Endometrium (tissue), 2 donors: ENCODE data around the gene GALNT11.
"Not testable (repeated sequence)": the region's sequence is repeated elsewhere in the genome, so short reads cannot be mapped to it uniquely, and the experiment has no call there.

Experiments
- FAIRE-seq: peaks from 2 replicates; lab custom pipeline; 2012; peaks lifted over from hg19 to GRCh38; lab: Jason Lieb, UNC
- donor health status: control.
- donor health status: control.

GALNT11 gene

DNA sequence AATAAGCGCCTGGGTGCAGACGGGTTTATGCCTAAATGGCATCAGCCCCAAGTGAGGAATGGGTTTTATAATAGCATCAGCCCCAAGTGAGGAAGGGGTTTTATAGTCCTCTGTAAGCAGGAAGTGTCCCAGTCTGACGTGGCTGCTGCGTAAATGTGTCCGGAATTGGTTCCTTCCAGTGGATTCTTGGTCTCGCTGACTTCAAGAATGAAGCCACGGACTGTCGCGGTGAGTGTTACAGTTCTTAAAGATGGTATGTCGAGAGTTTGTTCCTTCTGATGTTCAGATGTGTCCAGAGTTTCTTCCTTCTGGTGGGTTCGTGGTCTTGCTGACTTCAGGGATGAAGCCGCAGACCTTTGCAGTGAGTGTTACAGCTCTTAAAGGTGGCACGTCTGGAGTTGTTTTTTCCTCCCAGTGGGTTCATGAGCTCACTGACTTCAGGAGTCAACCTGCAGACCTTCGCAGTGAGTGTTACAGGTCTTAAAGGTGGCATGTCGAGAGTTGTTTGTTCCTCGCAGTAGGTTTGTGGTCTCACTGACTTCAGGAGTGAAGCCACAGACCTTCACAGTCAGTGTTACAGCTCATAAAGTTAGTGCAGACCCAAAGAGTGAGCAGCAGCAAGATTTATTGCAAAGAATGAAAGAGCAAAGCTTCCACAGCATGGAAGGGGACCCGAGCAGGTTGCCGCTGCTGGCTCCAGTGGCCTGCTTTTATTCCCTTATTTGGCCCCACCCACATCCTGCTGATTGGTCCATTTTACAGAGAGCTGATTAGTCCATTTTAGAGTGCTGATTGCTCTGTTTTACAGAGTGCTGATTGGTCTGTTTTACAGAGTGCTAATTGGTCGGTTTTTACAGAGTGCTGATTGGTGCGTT lies 2.3 kb downstream of the GALNT11 start:
- FAIRE-seq = not testable (repeated sequence)

DNA sequence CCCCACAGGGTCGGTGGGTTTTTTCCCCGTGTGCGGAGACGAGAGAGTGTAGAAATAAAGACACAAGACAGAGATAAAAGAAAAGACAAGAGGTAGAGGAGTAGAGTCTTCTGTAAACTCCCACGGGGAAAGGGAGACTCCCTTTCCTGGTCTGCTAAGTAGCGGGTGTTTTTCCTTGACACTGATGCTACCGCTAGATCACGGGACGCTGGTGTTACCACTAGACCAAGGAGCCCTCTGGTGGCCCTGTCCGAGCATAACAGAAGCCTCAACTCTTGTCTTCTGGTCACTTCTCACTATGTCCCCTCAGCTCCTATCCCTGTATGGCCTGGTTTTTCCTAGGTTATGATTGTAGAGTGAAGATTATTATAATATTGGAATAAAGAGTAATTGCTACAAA lies 4.6 kb downstream of the GALNT11 start:
- not testable (repeated sequence) for FAIRE-seq

DNA sequence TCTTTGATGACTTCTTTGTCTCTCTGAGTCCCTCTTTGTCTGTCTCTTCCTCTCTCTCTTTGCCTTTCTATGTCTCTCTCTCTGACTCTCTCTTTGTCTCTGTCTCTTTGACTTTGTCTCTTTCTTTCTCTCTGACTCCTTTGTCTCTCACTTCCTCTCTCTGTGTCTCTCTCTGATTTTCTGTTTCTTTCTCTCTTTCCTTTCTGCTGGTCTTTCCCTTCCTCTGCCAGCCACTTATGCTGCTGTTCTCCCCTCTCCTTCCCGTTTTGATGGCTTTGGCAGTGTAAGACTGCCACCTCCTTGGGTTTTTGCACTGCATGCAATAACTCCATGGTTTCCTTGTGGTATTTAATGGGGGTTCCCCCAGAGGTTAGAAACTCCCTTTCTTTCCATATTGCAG lies 5.2 kb downstream of the GALNT11 start:
- not testable (repeated sequence) for FAIRE-seq

DNA sequence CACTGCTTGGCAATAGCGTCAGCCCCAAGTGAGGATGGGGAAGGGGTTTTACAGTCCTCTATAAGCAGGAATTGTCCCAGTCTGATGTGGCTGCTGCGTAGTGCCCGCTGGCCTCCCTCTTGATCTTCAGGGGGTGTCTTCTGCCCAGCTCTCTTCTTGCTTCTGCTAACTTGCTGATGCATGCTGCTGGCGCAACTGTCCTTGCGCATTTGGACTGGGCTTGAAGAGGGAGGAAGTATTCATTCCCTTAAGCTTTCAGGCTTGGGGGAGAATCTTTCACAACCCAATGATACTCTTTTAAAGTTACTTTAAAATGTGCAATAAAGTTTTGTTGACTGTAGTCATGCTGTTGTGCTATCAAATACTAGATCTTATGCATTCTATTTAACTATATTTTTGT lies 10.3 kb downstream of the GALNT11 start:
- FAIRE-seq = no peak

DNA sequence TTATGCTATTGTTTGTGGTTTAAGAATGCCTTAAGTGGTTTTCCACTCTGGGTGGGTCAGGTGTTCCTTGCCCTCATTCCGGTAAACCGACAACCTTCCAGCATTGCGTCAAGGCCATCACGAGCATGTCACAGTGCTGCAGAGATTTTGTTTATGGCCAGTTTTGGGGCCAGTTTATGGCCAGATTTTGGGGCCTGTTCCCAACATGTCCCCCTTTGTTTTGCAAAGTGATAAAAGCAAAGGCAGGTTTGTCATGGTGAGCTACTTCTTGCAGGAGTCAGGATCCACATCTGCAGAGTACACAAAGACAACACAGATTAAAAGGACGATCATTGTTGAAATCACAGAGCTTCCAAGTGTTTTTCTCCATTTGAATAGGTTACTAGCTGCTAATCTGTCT lies 12.9 kb downstream of the GALNT11 start:
- FAIRE-seq = not testable (repeated sequence)

DNA sequence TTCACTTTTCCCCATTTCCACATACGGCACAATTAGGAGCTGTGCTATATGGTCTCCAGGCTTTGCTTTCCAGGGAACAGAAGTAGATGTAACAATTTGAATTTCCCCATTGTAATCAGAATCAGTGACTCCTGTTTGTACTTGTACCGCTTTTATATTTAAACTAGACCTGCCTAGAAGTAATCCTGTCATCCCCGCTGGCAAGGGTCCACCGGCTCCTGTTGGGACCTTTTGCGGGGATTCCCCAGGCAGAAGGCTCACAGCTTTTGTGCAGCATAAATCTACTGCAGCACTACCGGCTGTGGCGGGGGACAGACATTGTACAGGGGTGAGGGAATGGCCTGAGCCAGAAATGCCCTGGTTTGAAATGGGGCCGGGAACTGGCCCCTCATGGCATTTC lies 17.6 kb downstream of the GALNT11 start:
- not testable (repeated sequence) for FAIRE-seq

DNA sequence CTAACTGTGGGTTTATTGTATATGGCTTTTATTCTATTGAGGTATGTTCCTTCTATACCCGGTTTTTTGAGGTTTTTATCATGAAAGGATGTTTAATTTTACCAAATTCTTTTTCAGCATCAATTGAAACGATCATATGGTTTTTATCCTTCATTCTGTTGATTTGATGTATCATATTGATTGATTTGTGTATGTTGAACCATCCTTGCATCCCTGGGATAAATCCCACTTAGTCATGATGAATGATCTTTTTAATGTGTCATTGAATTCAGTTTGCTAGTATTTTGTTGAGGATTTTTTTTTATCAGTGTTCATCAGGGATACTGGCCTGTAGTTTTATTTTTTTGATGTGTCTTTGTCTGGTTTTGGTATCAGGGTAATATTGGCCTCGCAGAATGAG lies 19.4 kb downstream of the GALNT11 start:
- FAIRE-seq = not testable (repeated sequence)

DNA sequence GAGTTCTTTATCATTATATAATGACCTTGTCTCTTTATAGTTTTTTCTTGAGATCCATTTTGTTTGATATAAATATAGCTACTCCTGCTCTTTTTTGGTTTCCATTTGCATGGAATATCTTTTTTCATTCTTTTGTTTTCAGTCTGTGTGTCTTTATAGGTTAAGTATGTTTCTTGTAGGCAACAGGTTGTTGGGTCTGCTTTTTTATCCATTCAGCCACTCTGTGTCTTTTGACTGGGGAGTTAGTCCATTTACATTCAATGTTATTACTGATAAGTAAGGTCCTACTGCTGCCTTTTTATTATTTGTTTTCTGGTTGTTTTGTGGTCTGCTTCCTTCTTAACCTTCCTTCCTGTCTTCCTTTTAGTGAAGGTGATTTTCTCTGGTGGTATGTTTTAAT lies 21.1 kb downstream of the GALNT11 start:
- FAIRE-seq = no peak

DNA sequence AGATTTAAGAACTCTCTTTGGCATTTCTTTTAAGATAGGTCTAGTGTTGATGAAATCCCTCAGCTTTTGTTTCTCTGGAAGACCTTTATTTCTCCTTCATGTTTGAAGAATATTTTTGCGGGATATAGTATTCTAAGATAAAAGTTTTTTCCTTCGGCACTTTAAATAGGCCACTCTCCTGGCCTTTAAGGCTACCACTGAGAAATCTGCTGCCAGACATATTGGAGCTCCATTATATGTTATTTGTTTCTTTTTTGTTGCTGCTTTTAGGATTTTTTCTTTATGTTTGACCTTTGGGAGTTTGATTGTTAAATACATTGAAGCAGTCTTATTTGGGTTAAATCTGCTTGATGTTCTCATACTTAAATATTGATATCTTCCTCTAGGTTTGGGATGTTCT lies 22.6 kb downstream of the GALNT11 start:
- no peak for FAIRE-seq

DNA sequence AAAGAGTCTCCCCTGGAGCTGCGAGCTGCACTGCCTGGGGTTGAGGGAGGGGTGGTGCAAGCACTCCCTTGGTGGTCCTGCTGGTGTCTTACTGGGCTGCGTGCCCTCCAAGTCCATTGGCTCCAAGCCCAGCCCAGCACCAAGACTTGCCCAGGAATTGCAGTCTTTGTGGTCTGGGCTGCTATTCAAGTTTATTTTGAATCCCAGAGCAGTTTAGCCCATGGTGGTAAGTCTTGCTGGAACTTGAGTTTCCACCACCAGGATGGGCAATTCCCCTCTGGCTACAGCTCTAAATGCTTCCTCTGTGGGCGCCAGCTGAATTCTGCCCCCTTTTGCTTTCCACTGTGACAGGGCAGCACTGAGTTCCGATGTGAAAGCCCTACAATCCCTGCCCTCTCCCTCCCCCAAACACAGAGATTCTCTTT lies 25.1 kb downstream of the GALNT11 start:
- no peak for FAIRE-seq

DNA sequence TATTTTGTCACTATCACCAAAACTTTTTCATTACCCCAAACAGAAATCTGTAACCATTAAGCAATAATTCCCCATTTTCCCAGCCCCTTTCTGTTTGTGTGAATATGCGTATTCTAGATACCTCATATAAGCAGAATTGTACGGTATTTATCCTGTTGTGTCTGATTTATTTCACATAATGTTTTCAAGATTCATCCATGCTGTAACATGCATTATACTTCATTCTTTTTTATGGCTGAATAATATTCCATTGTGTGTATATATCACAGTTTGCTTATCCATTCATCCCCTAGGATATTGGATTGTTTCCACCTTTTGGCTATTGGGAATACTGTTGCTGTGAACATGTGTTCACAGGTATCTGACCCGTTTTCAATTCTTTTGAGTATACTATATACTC lies 26.5 kb downstream of the GALNT11 start:
- no peak for FAIRE-seq

DNA sequence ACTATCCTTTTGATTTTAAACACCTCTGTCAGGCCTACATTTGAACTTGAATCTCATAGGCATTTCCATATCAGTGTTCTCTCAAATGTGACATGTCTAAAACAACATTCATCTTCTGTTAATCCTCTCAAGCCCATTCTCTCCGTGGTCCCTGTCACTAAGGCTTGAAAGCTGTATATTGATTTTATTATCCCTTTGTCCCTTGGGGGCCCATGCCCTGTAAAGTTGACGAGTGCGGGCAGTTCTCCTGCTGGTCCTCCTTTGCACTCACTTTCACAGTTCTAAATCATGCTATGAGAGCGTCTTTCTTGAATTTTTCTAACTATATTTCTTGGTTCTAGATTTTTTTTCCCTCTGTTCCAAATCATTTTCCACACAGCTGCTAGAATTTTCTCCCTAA lies 27.3 kb downstream of the GALNT11 start:
- FAIRE-seq = no peak

DNA sequence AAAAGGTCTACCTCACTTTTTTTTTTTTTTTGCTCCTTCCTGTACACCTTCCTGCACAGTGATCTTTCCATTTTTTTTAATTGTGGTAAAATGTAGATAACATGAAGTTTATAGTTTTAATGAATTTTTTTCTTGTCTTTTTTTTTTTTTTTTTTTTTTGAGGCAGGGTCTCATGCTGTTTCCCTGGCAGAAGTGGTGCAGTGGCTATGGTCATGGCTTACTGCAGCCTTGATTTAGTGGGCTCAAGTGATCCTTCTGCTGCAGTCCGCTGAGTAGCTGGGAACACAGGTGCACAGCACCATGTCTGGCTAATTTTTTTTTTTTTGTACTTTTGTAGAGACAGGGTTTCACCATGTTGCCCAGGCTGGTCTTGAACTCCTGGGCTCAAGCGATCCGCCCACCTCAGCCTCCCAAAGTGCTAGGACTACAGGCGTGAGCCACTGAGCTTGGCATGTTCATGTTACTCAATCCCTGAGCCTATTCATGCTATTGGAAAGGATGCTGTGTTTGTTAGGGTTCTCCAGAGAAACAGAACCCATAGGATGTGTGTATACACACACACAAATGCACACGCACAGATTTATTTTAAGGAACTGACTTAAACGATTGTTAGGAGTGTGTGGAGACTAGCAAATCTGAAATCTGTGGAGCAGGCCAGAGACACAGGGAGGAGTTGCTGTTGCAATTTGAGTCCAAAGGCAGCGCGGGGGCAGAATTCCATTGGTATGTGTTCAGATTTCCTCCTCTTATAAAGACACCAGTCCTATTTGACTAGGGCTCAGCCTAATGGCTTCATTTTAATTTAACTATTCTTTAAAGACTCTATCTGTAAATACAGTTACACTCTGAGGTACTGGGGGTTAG lies 29.1 kb downstream of the GALNT11 start:
- FAIRE-seq = no peak

DNA sequence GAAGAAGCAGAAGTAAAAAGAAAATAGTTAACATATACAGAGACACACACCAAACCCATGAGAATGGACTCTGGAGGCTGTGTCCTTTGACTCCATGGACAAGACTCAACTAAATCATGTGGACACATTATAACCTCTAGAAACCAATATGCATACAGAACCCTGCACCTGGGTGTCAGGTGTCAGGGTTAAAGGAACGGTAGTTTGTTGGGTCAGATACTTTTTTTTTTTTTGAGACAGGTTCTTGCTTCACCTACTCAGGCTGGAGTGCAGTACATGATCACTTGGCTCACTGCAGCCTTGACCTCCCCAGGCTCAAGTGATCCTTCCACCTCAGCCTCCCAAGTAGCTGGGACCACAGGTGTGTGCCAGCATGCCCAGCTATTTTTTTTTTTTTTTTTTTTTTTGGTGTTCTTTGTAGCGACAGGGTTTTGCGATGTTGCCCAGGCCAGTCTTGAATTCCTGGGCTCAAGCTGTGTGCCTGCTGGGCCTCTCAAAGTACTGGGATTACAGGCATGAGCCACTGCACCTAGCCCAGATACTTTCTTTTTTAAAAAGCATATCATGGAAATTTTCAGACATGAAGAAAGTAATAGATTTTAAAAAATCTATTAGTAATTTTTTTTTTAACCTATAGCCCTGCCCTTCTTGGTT lies 31.3 kb downstream of the GALNT11 start:
- FAIRE-seq = no peak

DNA sequence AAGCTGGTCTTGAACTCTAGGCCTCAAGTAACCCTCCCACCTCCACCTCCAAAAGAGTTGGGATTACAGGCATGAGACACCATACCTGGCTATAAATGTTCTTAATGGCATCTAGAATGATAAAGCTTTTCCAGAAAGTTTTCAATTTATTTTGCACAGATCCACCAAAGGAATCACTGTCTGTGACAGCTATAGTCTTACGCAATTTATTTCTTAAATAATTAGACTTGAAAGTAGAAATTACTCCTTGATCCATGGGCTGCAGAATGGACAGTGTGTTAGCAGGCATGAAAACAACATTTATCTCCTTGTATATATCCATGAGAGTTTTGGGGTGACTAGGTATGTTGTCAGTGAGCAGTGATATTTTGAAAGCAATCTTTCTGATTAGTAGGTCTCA lies 33.8 kb downstream of the GALNT11 start:
- no peak for FAIRE-seq

DNA sequence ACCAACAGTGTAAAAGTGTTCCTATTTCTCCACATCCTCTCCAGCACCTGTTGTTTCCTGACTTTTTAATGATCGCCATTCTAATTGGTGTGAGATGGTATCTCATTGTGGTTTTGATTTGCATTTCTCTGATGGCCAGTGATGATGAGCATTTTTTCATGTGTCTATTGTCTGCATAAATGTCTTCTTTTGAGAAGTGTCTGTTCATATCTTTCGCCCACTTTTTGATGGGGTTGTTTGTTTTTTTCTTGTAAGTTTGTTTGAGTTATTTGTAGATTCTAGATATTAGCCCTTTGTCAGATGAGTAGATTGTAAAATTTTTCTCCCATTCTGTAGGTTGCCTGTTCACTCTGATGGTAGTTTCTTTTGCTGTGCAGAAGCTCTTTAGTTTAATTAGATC lies 35.6 kb downstream of the GALNT11 start:
- not testable (repeated sequence) for FAIRE-seq

DNA sequence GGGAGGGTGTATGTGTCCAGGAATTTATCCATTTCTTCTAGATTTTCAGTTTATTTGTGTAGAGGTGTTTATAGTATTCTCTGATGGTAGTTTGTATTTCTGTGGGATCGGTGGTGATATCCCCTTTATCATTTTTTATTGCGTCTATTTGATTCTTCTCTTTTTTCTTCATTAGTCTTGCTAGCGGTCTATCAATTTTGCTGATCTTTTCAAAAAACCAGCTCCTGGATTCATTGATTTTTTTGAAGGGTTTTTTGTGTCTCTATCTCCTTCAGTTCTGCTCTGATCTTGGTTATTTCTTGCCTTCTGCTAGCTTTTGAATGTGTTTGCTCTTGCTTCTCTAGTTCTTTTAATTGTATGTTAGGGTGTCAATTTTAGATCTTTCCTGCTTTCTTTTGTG lies 37.7 kb downstream of the GALNT11 start:
- not testable (repeated sequence) for FAIRE-seq

DNA sequence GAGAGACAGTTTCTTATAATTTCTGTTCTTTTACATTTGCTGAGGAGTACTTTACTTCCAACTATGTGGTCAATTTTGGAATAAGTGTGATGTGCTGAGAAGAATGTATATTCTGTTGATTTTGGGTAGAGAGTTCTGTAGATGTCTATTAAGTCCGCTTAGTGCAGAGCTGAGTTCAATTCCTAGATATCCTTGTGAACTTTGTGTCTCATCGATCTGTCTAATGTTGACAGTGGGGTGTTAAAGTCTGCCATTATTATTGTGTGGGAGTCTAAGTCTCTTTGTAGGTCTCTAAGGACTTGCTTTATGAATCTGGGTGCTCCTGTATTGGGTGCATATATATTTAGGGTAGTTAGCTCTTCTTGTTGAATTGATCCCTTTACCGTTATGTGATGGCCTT lies 38.3 kb downstream of the GALNT11 start:
- not testable (repeated sequence) for FAIRE-seq

DNA sequence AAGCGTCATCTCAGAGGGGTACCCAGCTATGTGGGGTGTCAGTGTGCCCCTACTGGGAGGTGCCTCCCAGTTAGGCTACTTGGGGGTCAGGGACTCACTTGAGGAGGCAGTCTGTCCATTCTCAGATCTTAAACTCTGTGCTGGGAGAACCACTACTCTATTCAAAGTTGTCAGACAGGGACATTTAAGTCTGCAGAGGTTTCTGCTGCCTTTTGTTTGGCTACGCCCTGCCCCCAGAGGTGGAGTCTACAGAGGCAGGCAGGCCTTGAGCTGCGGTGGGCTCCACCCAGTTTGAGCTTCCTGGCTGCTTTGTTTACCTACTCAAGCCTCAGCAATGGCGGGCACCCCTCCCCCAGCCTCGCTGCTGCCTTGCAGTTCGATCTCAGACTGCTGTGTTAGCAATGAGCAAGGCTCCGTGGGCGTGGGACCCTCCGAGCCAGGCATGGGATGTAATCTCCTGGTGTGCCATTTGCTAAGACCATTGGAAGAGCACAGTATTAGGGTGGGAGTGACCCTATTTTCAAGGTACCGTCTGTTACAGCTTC lies 40.4 kb downstream of the GALNT11 start:
- not testable (repeated sequence) for FAIRE-seq

DNA sequence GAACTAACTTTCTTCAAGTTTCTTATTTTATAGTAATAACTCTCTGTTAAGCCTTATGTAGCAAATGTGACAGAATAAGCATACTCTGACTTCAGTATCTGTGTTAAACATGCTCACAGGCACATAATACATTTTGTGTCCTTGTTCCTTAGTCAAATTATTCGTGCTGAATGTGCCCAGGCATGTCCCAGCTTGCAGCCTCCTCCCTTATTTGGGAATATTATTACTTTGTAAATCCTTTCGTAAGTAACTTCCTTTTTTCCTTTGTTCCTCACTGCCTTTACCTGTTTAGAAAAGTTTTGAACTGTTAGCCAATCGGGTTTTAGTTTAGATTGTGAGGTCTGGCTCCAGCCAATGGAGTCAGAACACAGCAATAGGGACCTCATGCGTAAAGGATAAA lies 46.9 kb downstream of the GALNT11 start:
- FAIRE-seq = no peak

DNA sequence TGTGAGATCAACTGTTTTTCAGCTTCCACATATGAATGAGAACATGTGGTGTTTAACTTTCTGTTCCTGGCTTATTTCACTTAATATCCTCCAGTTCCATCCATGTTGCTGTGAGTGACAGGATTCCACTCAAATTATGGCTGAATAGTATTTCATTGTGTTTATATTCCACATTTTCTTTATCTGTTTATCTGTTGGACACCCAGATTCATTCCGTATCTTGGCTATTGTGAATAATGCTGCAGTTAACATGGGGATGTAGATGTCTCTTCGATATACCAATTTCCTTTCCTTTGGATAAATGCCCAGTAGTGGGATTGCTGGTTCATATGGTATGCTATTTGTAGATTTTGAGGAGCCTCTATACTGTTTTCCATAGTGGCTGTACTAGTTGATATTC lies 47.9 kb downstream of the GALNT11 start:
- no peak for FAIRE-seq

DNA sequence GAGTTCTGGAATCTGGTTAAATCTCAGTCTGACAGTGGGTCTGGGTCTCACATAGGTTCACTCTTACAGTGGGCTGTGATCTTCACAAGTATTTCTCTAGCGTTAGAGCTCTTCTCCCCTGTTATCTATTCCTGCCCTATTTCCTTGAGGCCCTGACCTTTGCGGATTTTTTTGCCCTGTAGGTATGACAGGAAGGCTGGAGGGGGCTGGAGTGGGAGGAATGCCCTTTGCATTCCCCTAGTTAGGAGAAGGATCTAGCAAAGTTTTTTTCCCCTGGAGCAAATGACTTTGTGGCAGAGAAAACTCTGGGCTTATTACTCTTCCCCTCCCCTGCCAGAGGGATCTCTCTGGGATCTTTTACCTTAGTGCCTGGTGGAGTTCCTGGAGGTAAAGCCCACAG lies 49.2 kb downstream of the GALNT11 start:
- FAIRE-seq = no peak
